Endothelial cell of umbilical vein (primary cell): ENCODE results near the gene TRIM56. TPM values are rescaled to one million over a fixed set of nuclear protein-coding genes. Genes with fewer than 3 reads are reported as not detected.

Experiments used
- BruUV-seq: library from RNA; stranded (reverse); fragments of 400-500 nt; replicated peaks from 2 replicates; lab custom pipeline; 2021; lab: Mats Ljungman, UMichigan
- CTCF ChIA-PET: fragments of 300-600, 350-600 bp; sonication (Branson Sonifier 250); formaldehyde crosslinking; loops from one replicate; lab custom pipeline; 2021; ENCODE audit warnings: antibody characterized with exemption, inconsistent platforms; lab: Charles Lee
- POLR2A ChIA-PET: fragments of 300-600, 350-600 bp; sonication (Branson Sonifier 250); formaldehyde crosslinking; loops from one replicate; lab custom pipeline; 2021; ENCODE audit warnings: antibody characterized with exemption, inconsistent platforms; lab: Charles Lee
- DNase-seq: peaks from one replicate; pipeline ENCODE4 v3.0.0-alpha.2; 2011; ENCODE audit warnings: low read depth, low spot score
- FAIRE-seq: peaks from 2 replicates; lab custom pipeline; 2011; peaks lifted over from hg19 to GRCh38; lab: Jason Lieb, UNC
- H2AFZ ChIP-seq: 2 replicates; pipeline ENCODE4 v1.6.0; 2012; ENCODE audit warnings: low read depth, low read length, control low read depth, inconsistent platforms
- H3K27ac ChIP-seq: 2 replicates; pipeline ENCODE4 v1.5.1; 2011; ENCODE audit warnings: low read depth, mild to moderate bottlenecking, control low read depth, low read length, moderate library complexity; ENCODE audit not compliant: insufficient read depth
- H3K27me3 ChIP-seq, 2 experiments: 2 replicates each; pipeline versions ENCODE4 v1.6.0 to v1.6.1; 2011; ENCODE audit warnings: low read length in 2 of 2, mixed read lengths in 1 of 2; ENCODE audit not compliant: control insufficient read depth in 2 of 2, insufficient read depth in 2 of 2
- H3K36me3 ChIP-seq, 2 experiments: 2 replicates in 1 of 2; 3 replicates in 1 of 2; pipeline ENCODE4 v1.5.1; 2011; ENCODE audit warnings: low read length in 2 of 2, mild to moderate bottlenecking in 1 of 2, moderate library complexity in 1 of 2; ENCODE audit not compliant: control insufficient read depth in 2 of 2, insufficient read depth in 2 of 2; ENCODE audit errors: extremely low read depth in 1 of 2
- H3K4me1 ChIP-seq: 3 replicates; pipeline ENCODE4 v1.5.1; 2011; ENCODE audit warnings: mild to moderate bottlenecking, low read length; ENCODE audit not compliant: control insufficient read depth, insufficient read depth; ENCODE audit errors: extremely low read depth
- H3K4me2 ChIP-seq: 2 replicates; pipeline ENCODE4 v1.6.1; 2011; ENCODE audit warnings: low read length, control low read depth, mixed read lengths; ENCODE audit not compliant: insufficient read depth
- H3K4me3 ChIP-seq, 3 experiments: fragments of 200-600 bp in 1 of 3; sonication (generic), shearing (Covaris generic) in 1 of 3; replicated peaks in 1 of 3; 2 replicates each; pipeline ENCODE4 v1.5.1; 2011 to 2016; ENCODE audit warnings: control low read depth in 3 of 3, low read length in 3 of 3, mild to moderate bottlenecking in 2 of 3, inconsistent platforms in 1 of 3, low read depth in 1 of 3, moderate library complexity in 1 of 3; ENCODE audit not compliant: insufficient read depth in 1 of 3
- H3K79me2 ChIP-seq: 2 replicates; pipeline ENCODE4 v1.6.0; 2012; ENCODE audit warnings: low read length, inconsistent platforms; ENCODE audit not compliant: control insufficient read depth, insufficient read depth
- H3K9ac ChIP-seq: replicated peaks from 2 replicates; pipeline ENCODE3; 2011; ENCODE audit warnings: low read length, control low read depth; ENCODE audit not compliant: insufficient read depth; ENCODE audit errors: extremely low read depth
- H3K9me1 ChIP-seq: replicated peaks from 3 replicates; pipeline ENCODE4 v1.6.0; 2011; ENCODE audit warnings: mild to moderate bottlenecking, low read length; ENCODE audit not compliant: control insufficient read depth, insufficient read depth; ENCODE audit errors: extremely low read depth
- H3K9me3 ChIP-seq: replicated peaks from 2 replicates; pipeline ENCODE4 v1.5.1; 2012; ENCODE audit warnings: low read length, inconsistent platforms; ENCODE audit not compliant: control insufficient read depth, insufficient read depth
- H4K20me1 ChIP-seq: replicated peaks from 2 replicates; pipeline ENCODE3; 2011; ENCODE audit warnings: mild to moderate bottlenecking, low read length; ENCODE audit not compliant: control insufficient read depth, insufficient read depth; ENCODE audit errors: extremely low read depth
- CTCF ChIP-seq, 2 donors: IDR thresholded peaks; 1 replicate in 1 of 2; 2 replicates in 1 of 2; pipeline ENCODE4 v1.5.1; 2011; ENCODE audit warnings: low read length in 2 of 2, mild to moderate bottlenecking in 2 of 2, moderate library complexity in 2 of 2, control low read depth in 1 of 2, inconsistent platforms in 1 of 2, low read depth in 1 of 2; ENCODE audit not compliant: insufficient read depth in 1 of 2; ENCODE audit errors: extremely low read depth in 1 of 2
- EZH2 ChIP-seq: IDR thresholded peaks from 2 replicates; pipeline ENCODE4 v1.6.1; 2012; ENCODE audit warnings: borderline replicate concordance, low read depth, mild to moderate bottlenecking, moderate library complexity, low read length, inconsistent platforms; ENCODE audit not compliant: severe bottlenecking
- FOS ChIP-seq: IDR thresholded peaks from 2 replicates; pipeline ENCODE4 v1.6.1; 2011; ENCODE audit warnings: mild to moderate bottlenecking, low read length, moderate library complexity, borderline replicate concordance; ENCODE audit not compliant: insufficient read depth
- GATA2 ChIP-seq: IDR thresholded peaks from 2 replicates; pipeline ENCODE4 v1.7.0; 2011; ENCODE audit warnings: low read depth, mild to moderate bottlenecking, moderate library complexity, mixed read lengths, low read length; ENCODE audit not compliant: insufficient read length, insufficient read depth
- JUN ChIP-seq: IDR thresholded peaks from 2 replicates; pipeline ENCODE4 v1.6.1; 2011; ENCODE audit warnings: borderline replicate concordance, low read depth; ENCODE audit not compliant: insufficient read length, insufficient read depth
- MAX ChIP-seq: IDR thresholded peaks from 2 replicates; pipeline ENCODE4 v1.6.1; 2011; ENCODE audit not compliant: insufficient read depth, insufficient read length
- MYC ChIP-seq: IDR thresholded peaks from one replicate; pipeline ENCODE4 v1.6.1; 2011; ENCODE audit warnings: mild to moderate bottlenecking, low read depth, low read length
- POLR2A ChIP-seq: IDR thresholded peaks from 2 replicates; pipeline ENCODE4 v1.6.1; 2012; ENCODE audit warnings: low read depth, mild to moderate bottlenecking, control low read depth, low read length
- POLR2AphosphoS5 ChIP-seq: IDR thresholded peaks from 2 replicates; pipeline ENCODE4 v1.6.1; 2012; ENCODE audit warnings: low read depth, mild to moderate bottlenecking, control low read depth, low read length, moderate library complexity; ENCODE audit not compliant: insufficient read depth
- dilution Hi-C: fragments of 300-500 bp; cut with MboI; formaldehyde crosslinking; loops from one replicate; pipeline ENCODE4 v1.15.0; 2019; ENCODE audit warnings: low sequenced_read_pairs; ENCODE audit not compliant: extremely low pct_ligation_motif_present
- intact Hi-C: fragments of 100-400 bp; cut with micrococcal nuclease; formaldehyde crosslinking; loops from one replicate; pipeline ENCODE4 v1.10.0; 2022
- polyA plus RNA-seq, 4 experiments: library from polyadenylated mRNA; depleted of rRNA in 3 of 4; stranded (reverse) in 3 of 4; unstranded in 1 of 4; fragments of >200 nt; gene quantifications; 2 replicates each; pipeline versions ENCODE4 v1.2.1 to v1.2.3, GENCODE V29; 2011 to 2012; ENCODE audit warnings: missing spikeins in 1 of 4
- total RNA-seq: library from RNA; stranded (reverse); gene quantifications from 2 replicates; pipeline ENCODE4 v1.2.3, GENCODE V29; 2021

TRIM56 gene
- total and polyA plus RNA-seq, 2 donors (not counting 3 experiments of a cell fraction or from before 2014, with no cell fraction given): 2.3 to 25.1 TPM

- no peaks in the 10 kb centered on the region for H3K9me1 ChIP-seq
- dilution Hi-C loops: no loop called here
- no peak overlapping the region for H3K4me2 ChIP-seq
- intact Hi-C loops: loop anchor here (10.0 kb wide), 1 partner anchor 1015 kb away; the partner anchor contains the start of genes AP4M1 and MCM7
- H3K36me3 ChIP-seq: no peaks in the 10 kb centered on the region
- TF ChIP-seq FOS: no peak
- no peak for TF ChIP-seq CTCF (IDR thresholded peaks at IDR 0.05; ENCODE audit: extremely low read depth in 1 of 2, insufficient read depth in 1 of 2, low read depth in 1 of 2, low read length in 2 of 2)
- no peak for TF ChIP-seq EZH2
- TF ChIP-seq POLR2AphosphoS5: no peak
- TF ChIP-seq MYC: no peak
- TF ChIP-seq JUN: no peak
- TF ChIP-seq POLR2A: no peak
- TF ChIP-seq GATA2: no peak
- TF ChIP-seq MAX: no peak
- BruUV-seq: no TSS peak
- ChIA-PET POLR2A (interaction anchor here (0.8 to 3.6 kb wide), 4 partner anchors 11 to 21 kb away, joined by 3 to 15 read pairs (median 4); no protein-coding TSS in a partner anchor), CTCF (interaction anchor here (3.5 kb wide), 1 partner anchor 25 kb away, joined by 14 read pairs; no protein-coding TSS in a partner anchor)
- H3K4me3 ChIP-seq: no peak overlapping the region
- H4K20me1 ChIP-seq: no peaks in the 10 kb centered on the region
- H3K27me3 ChIP-seq: no peaks in the 10 kb centered on the region
- peaks cover 13% of the 10 kb centered on the region for H3K79me2 ChIP-seq
- FAIRE-seq (no peak), DNase-seq (peak; percentile 37)
- H3K27ac ChIP-seq: peak overlapping the region; percentile 83
- H3K9ac ChIP-seq: no peak overlapping the region
- no peak overlapping the region for H2AFZ ChIP-seq
- peaks cover 64% of the 10 kb centered on the region for H3K4me1 ChIP-seq
- H3K9me3 ChIP-seq: no peaks in the 10 kb centered on the region
Measured at GRCh38 chr7:101119876-101120275, 34.6 kb downstream of the TRIM56 start.
